ENCODE results near the gene NLRP9. TPM values are rescaled to one million over a fixed set of nuclear protein-coding genes. Genes with fewer than 3 reads are reported as not detected.

The NLRP9 gene
- total RNA-seq, 1 experiment from 2014 or later = not detected

- Histone ChIP-seq H3K27me3 (ENCODE audit: insufficient read depth, low read depth) (no peaks in the 10 kb centered on the region), H3K27ac (no peak overlapping the region), H3K36me3 (ENCODE audit: low read depth) (peaks cover 38% of the 10 kb centered on the region), H3K9me2 (ENCODE audit: insufficient read depth) (no peaks in the 10 kb centered on the region), H4K20me1 (ENCODE audit: insufficient read depth) (peaks cover 56% of the 10 kb centered on the region), H3F3A (ENCODE audit: insufficient read depth, low read depth) (peaks cover 3% of the 10 kb centered on the region; the same call in 1 of the 2 replicates), H3K4me2 (no peak overlapping the region), H3K9me3 (ENCODE audit: insufficient read depth, low read depth) (no peaks in the 10 kb centered on the region), H3K4me1 (replicated peaks; ENCODE audit: insufficient read depth) (peaks cover 14% of the 10 kb centered on the region), H2AFZ (no peak overlapping the region), H3K4me3 (no peak overlapping the region), H3K79me2 (ENCODE audit: low read depth) (peaks cover 72% of the 10 kb centered on the region)
- TF ChIP-seq CTCF (conservative IDR thresholded peaks at IDR 0.05) = no peak
- TF ChIP-seq EZH2 (IDR thresholded peaks at IDR 0.05; ENCODE audit: low read depth) = no peak
- no peak for DNase-seq
- BruUV-seq (replicated peaks) = no TSS peak
- intact Hi-C loops (cut with micrococcal nuclease; ENCODE audit: unreplicated experiment) = no loop called here
- ChIA-PET POLR2A (ENCODE audit: unreplicated experiment) (no interaction called here), CTCF (no interaction called here)
These were observed 58.6 kb downstream of the NLRP9 start for GRCh38 chr19:55679343-55680257.

- peaks cover 40% of the 10 kb centered on the region for H3K36me3 ChIP-seq (ENCODE audit: low read depth)
- H3K79me2 ChIP-seq (ENCODE audit: low read depth) = peaks cover 68% of the 10 kb centered on the region
- H3K4me1 ChIP-seq (replicated peaks; ENCODE audit: insufficient read depth) = peaks cover 19% of the 10 kb centered on the region
- H3F3A ChIP-seq (ENCODE audit: insufficient read depth, low read depth) = peaks cover 14% of the 10 kb centered on the region
- H3K4me3 ChIP-seq = no peak overlapping the region
- no peaks in the 10 kb centered on the region for H3K9me2 ChIP-seq (ENCODE audit: insufficient read depth)
- DNase-seq = no peak
- H2AFZ ChIP-seq = no peak overlapping the region
- H3K27ac ChIP-seq = no peak overlapping the region
- no TSS peak for BruUV-seq (replicated peaks)
- H3K4me2 ChIP-seq = no peak overlapping the region
- intact Hi-C loops (cut with micrococcal nuclease; ENCODE audit: unreplicated experiment) = no loop called here
- ChIA-PET CTCF (no interaction called here), POLR2A (ENCODE audit: unreplicated experiment) (no interaction called here)
- no peaks in the 10 kb centered on the region for H3K9me3 ChIP-seq (ENCODE audit: insufficient read depth, low read depth)
- TF ChIP-seq EZH2 (IDR thresholded peaks at IDR 0.05; ENCODE audit: low read depth) (no peak), CTCF (conservative IDR thresholded peaks at IDR 0.05) (no peak)
- H3K27me3 ChIP-seq (ENCODE audit: insufficient read depth, low read depth) = no peaks in the 10 kb centered on the region
- peaks cover 54% of the 10 kb centered on the region for H4K20me1 ChIP-seq (ENCODE audit: insufficient read depth)
These were observed 60.0 kb downstream of the NLRP9 start for GRCh38 chr19:55678121-55678671.

- Histone ChIP-seq H2AFZ (no peak overlapping the region), H3K4me1 (replicated peaks; ENCODE audit: insufficient read depth) (peaks cover 20% of the 10 kb centered on the region), H3K27me3 (ENCODE audit: insufficient read depth, low read depth) (no peaks in the 10 kb centered on the region), H3K9me3 (ENCODE audit: insufficient read depth, low read depth) (no peaks in the 10 kb centered on the region), H3K36me3 (ENCODE audit: low read depth) (peaks cover 44% of the 10 kb centered on the region), H4K20me1 (ENCODE audit: insufficient read depth) (peaks cover 55% of the 10 kb centered on the region), H3K4me2 (peak overlapping the region; percentile 92; the same call in 1 of the 2 replicates), H3K27ac (no peak overlapping the region), H3K9me2 (ENCODE audit: insufficient read depth) (no peaks in the 10 kb centered on the region), H3K79me2 (ENCODE audit: low read depth) (peaks cover 74% of the 10 kb centered on the region), H3F3A (ENCODE audit: insufficient read depth, low read depth) (peaks cover 20% of the 10 kb centered on the region), H3K4me3 (no peak overlapping the region)
- no TSS peak for BruUV-seq (replicated peaks)
- intact Hi-C loops (cut with micrococcal nuclease; ENCODE audit: unreplicated experiment) = no loop called here
- no peak for DNase-seq
- ChIA-PET POLR2A (ENCODE audit: unreplicated experiment) (no interaction called here), CTCF (no interaction called here)
- TF ChIP-seq EZH2 (IDR thresholded peaks at IDR 0.05; ENCODE audit: low read depth) = no peak
- TF ChIP-seq CTCF (conservative IDR thresholded peaks at IDR 0.05) = no peak
These were observed 60.6 kb downstream of the NLRP9 start for GRCh38 chr19:55677572-55678028.

Data from PC-9 (cell line).